SU-DHL-6 (cell line): ENCODE measurements around the gene TMEM154.

Experiments
- CTCF ChIP-seq: fragments of 200-600 bp; sonication (generic); IDR thresholded peaks from one replicate; pipeline ENCODE4 v1.5.1; 2017; ENCODE audit warnings: antibody characterized with exemption, mild to moderate bottlenecking, low read length, moderate library complexity; ENCODE audit not compliant: insufficient read depth, poor library complexity, severe bottlenecking
- EZH2phosphoT487 ChIP-seq: fragments of 200-600 bp; sonication (generic), shearing (Covaris generic); conservative IDR thresholded peaks from 2 replicates; pipeline ENCODE4 v1.6.1; 2018; ENCODE audit warnings: mild to moderate bottlenecking, antibody characterized with exemption, low read length, moderate library complexity, mixed read lengths

GRCh38 chr4:152620915-152621314 is 58.9 kb downstream of the TMEM154 start:
- TF ChIP-seq CTCF, result no peak
- no peak for TF ChIP-seq EZH2phosphoT487
